Fibroblast of the conjunctiva (primary cell): ENCODE measurements around the gene PLA2G4E.

Experiments
- DNase-seq: peaks from one replicate; pipeline ENCODE4 v3.0.0-alpha.2; 2010; ENCODE audit warnings: low read depth

Gene PLA2G4E

GRCh38 chr15:42050484-42051255 lies 29.8 kb upstream of the PLA2G4E start:
- no peak for DNase-seq

- DNase-seq: no peak
Observed at GRCh38 chr15:42048821-42049200, 28.0 kb upstream of the PLA2G4E start.

GRCh38 chr15:42048080-42048820 lies 27.4 kb upstream of the PLA2G4E start:
- DNase-seq: no peak

GRCh38 chr15:42046597-42046996 lies 25.8 kb upstream of the PLA2G4E start:
- DNase-seq: no peak

GRCh38 chr15:42045211-42045615 lies 24.4 kb upstream of the PLA2G4E start:
- no peak for DNase-seq

- no peak for DNase-seq
Observed at GRCh38 chr15:42042602-42043400, 22.0 kb upstream of the PLA2G4E start.

GRCh38 chr15:42038401-42038800 lies 17.6 kb upstream of the PLA2G4E start:
- DNase-seq: no peak

GRCh38 chr15:42037656-42038055 lies 16.8 kb upstream of the PLA2G4E start:
- no peak for DNase-seq

- DNase-seq: no peak
Observed at GRCh38 chr15:42036966-42037365, 16.1 kb upstream of the PLA2G4E start.

GRCh38 chr15:42036112-42036905 lies 15.5 kb upstream of the PLA2G4E start:
- DNase-seq: no peak

GRCh38 chr15:42035435-42035761 lies 14.6 kb upstream of the PLA2G4E start:
- no peak for DNase-seq

GRCh38 chr15:42034628-42035434 lies 14.0 kb upstream of the PLA2G4E start:
- no peak for DNase-seq

GRCh38 chr15:42033214-42033873 lies 12.5 kb upstream of the PLA2G4E start:
- no peak for DNase-seq

- no peak for DNase-seq
Observed at GRCh38 chr15:42032376-42033213, 11.8 kb upstream of the PLA2G4E start.

GRCh38 chr15:42031198-42031915 lies 10.5 kb upstream of the PLA2G4E start:
- DNase-seq: no peak

- DNase-seq: no peak
Observed at GRCh38 chr15:42027521-42027920, 6.7 kb upstream of the PLA2G4E start.

- DNase-seq: no peak
Observed at GRCh38 chr15:42024303-42024702, 3.5 kb upstream of the PLA2G4E start.

GRCh38 chr15:42021593-42021992 lies 751 bp upstream of the PLA2G4E start:
- DNase-seq: no peak
